ENCODE data around the gene BPIFB2.

The BPIFB2 gene

DNA sequence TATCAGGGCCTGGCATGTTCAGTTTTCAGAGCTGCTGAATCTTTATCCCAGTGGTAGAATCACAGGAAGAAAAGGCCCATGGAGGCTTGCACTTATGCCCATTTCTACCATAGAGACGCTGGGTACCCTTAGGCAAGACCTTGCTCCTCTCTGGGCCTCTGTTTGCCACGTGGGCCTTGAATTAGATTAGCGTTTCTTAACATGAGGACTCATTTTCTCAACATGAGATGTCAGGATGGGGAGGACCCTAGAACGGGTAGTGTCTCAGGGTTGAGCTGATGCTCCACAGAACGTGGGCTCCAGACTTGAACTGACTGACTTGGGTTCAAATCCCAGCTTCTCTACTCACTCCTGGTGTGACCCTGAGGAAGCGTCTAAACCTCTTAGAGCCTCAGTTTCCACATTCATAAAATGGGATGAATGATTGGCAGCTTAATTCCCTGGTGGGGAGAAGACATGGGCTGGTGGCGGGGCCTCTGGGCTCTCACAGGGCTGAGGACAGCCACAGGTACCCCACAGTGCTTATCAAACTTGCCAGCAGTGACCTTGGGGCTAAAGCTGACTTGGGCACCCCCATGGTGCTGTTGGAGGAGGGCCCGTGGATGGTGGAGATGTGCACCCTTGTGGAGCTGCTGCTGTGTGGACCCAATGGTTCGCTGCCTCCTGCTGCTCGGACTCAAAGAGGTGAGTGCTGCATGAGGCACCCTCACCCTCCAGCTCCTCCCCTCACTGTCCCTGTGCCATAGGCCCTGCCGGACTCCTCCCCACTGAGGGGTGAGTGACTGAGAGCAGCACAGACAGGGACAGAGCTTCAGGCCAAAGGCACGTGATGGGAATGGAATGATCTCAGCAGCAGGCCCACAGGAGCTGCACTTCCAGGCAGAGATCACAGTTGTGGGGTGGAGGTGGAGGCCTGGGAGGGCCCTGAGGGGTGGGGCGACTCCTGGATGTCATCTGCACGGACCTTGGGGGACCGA lies 31.5 kb upstream of the BPIFB2 start:
- no peak overlapping the region for H3K27ac ChIP-seq
- ChIA-PET POLR2A (ENCODE audit: low non-redundant PET) (no interaction called here), CTCF (interaction anchor here (0.6 to 1.1 kb wide), 3 partner anchors 55 to 832 kb away, joined by 3 to 7 read pairs (median 3); no protein-coding TSS in a partner anchor)
- DNase-seq (ENCODE audit: low spot score): no peak
- TF ChIP-seq, protein P1, sequence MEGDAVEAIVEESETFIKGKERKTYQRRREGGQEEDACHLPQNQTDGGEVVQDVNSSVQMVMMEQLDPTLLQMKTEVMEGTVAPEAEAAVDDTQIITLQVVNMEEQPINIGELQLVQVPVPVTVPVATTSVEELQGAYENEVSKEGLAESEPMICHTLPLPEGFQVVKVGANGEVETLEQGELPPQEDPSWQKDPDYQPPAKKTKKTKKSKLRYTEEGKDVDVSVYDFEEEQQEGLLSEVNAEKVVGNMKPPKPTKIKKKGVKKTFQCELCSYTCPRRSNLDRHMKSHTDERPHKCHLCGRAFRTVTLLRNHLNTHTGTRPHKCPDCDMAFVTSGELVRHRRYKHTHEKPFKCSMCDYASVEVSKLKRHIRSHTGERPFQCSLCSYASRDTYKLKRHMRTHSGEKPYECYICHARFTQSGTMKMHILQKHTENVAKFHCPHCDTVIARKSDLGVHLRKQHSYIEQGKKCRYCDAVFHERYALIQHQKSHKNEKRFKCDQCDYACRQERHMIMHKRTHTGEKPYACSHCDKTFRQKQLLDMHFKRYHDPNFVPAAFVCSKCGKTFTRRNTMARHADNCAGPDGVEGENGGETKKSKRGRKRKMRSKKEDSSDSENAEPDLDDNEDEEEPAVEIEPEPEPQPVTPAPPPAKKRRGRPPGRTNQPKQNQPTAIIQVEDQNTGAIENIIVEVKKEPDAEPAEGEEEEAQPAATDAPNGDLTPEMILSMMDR (conservative IDR thresholded peaks at IDR 0.05; ENCODE audit: low read depth): no peak

DNA sequence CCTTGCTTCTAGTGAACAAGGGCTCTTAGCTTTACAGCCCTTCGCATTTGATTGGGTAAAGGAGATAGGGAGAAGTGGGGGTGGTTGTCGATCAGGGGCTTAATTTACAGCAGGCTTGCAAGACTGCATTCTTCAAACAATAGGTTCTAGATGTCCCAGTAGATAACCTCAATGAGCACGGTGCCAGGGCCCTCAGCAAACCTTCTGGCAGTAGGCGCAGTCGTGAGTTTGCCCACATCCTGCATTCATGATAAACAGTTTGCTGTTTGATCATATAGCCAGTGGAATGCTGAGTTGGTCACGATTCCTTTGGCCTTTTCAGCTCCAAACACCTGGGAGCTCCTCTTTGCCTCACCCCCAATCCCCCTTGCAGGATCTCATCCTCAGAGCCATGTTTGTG lies 30.8 kb upstream of the BPIFB2 start:
- POLR2A ChIA-PET (ENCODE audit: low non-redundant PET): no interaction called here
- DNase-seq (ENCODE audit: low spot score): no peak
- TF ChIP-seq, protein P1 (conservative IDR thresholded peaks at IDR 0.05; ENCODE audit: low read depth): no peak
- H3K27ac ChIP-seq: no peak overlapping the region
- CTCF ChIA-PET: interaction anchor here (0.6 to 1.1 kb wide), 2 partner anchors 56 to 832 kb away, joined by 3 to 7 read pairs; no protein-coding TSS in a partner anchor

DNA sequence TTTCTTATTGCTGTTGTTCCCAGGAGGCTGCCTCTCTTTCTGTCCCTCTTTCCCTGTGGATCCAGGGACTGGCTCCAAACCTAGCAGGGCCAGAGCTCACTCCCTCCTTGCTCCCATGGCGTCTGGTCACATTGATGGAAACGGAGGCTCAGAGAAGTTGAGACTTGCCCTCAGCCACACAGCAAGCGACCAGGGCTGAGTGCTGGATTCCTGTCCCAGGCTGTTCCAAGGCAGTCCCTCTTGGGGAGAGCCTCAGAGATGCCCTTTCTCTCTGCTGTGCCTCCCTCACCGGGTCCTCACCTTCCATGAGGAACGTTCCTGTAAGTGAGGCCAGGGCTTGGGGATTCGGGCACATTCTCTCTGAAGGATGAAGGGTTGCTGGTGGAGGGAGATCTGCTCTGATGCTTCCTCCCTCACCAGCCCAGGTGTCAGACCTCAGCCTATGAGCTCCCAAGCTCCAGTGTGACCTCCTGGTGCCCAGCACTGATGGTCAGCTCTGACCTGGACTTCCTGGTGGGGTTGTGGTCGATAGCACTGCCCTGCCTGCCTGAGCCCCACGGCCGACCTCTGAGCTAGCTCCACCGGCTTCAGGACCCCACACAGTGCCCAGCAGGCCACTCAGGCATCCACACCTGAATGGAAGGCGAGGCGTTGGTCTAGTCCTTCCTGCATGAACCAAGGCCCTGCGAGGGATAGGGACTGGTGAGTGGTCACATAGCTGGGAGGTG lies 30.1 kb upstream of the BPIFB2 start:
- H3K27ac ChIP-seq: no peak overlapping the region
- CTCF ChIA-PET: interaction anchor here (0.5 to 1.1 kb wide), 2 partner anchors 56 to 713 kb away, joined by 3 to 4 read pairs; no protein-coding TSS in a partner anchor
- TF ChIP-seq, protein P1 (conservative IDR thresholded peaks at IDR 0.05; ENCODE audit: low read depth): no peak
- POLR2A ChIA-PET (ENCODE audit: low non-redundant PET): interaction anchor here (0.5 kb wide), 1 partner anchor 83 kb away, joined by 3 read pairs; no protein-coding TSS in a partner anchor
- DNase-seq (ENCODE audit: low spot score): no peak

DNA sequence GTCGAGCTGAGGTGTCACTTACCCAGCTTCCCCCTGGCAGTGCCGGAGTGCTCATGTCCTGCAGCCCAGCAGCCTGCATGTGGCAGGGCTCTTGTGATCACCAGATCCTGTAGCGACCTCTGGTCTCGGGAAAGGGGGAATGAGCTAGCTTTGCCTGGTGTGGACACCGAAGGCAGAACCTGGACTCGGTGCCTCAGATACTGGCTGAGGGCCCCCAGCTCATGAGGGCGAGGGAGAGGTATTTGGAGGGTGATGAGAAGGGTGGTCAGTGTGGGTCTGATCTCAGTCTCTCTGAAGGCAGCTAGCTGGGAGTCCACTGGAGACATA lies 29.5 kb upstream of the BPIFB2 start:
- H3K27ac ChIP-seq: no peak overlapping the region
- CTCF ChIA-PET: interaction anchor here (0.5 to 1.1 kb wide), 3 partner anchors 14 to 713 kb away, joined by 3 to 4 read pairs (median 3); no protein-coding TSS in a partner anchor
- DNase-seq (ENCODE audit: low spot score): no peak
- POLR2A ChIA-PET (ENCODE audit: low non-redundant PET): no interaction called here
- TF ChIP-seq, protein P1 (conservative IDR thresholded peaks at IDR 0.05; ENCODE audit: low read depth): no peak

DNA sequence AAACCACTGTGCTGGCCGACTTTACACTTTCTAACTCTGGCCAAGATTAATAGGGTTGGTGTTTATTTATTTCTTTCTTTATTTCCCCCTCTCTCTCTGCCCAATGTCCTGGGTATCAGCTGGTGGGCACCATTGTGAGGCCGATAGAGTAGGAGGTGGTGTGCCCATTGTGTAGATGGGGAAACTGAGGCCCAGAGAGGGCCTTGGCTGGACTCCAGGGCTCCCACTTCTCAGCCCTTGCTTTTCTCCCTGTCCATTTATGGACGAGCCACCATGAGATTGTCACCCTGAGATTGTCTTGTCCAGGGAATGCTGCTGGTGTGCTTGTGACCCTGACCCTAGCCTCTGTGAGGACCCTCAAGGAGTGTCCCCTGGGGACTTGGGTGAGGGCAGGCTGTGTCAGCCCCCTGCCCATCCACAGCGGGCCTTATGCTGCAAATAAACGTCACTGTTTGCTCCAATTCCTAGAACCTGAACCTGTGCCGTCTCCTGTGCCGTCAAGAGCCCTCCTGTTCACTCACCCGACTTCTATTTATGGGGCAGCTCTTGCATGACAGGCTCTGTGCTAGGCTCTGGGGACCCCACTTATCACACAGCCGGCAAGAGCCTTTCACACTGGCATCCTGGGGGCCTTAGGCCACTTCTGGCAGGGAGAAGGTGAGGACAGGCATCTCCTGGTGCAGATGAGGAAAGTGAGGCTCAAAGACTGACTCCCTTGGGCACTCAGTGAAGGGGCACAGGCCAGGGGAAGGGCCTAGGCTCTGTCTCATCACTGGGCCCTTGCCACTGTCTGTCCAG lies 28.1 kb upstream of the BPIFB2 start:
- CTCF ChIA-PET: no interaction called here
- TF ChIP-seq, protein P1 (conservative IDR thresholded peaks at IDR 0.05; ENCODE audit: low read depth): no peak
- no peak for DNase-seq (ENCODE audit: low spot score)
- H3K27ac ChIP-seq: no peak overlapping the region
- POLR2A ChIA-PET (ENCODE audit: low non-redundant PET): no interaction called here

All from RWPE1 (cell line).